ENCODE data around the gene GFI1B.

DNA sequence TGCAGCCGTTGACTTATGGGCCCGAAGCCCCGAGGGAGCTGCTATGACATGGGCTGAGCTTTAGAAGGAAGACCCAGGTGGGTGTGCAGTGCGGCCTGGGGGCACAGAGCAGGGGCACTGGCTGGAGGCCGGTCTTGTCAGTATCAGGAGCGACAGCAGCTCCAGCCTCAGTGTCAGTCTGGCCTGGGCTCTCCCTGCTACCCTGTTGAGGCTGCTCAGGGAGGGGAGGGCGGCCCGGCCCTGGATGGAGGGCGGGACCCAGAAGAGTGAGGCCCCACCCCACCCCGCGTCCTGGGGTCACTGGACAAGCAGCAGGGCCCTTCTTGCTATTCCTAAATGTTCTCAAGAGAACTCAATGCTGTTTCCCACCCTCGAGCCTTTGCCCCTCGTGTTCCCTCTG, 18.0 kb downstream of the GFI1B start:
- TF ChIP-seq, protein P1, sequence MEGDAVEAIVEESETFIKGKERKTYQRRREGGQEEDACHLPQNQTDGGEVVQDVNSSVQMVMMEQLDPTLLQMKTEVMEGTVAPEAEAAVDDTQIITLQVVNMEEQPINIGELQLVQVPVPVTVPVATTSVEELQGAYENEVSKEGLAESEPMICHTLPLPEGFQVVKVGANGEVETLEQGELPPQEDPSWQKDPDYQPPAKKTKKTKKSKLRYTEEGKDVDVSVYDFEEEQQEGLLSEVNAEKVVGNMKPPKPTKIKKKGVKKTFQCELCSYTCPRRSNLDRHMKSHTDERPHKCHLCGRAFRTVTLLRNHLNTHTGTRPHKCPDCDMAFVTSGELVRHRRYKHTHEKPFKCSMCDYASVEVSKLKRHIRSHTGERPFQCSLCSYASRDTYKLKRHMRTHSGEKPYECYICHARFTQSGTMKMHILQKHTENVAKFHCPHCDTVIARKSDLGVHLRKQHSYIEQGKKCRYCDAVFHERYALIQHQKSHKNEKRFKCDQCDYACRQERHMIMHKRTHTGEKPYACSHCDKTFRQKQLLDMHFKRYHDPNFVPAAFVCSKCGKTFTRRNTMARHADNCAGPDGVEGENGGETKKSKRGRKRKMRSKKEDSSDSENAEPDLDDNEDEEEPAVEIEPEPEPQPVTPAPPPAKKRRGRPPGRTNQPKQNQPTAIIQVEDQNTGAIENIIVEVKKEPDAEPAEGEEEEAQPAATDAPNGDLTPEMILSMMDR (IDR thresholded peaks at IDR 0.05) = no peak
- TF ChIP-seq POLR2A (IDR thresholded peaks at IDR 0.05) = no peak

Measured in thyroid gland (tissue), 4 donors.